ENCODE results near the gene NCAPG2. TPM values are rescaled to one million over a fixed set of nuclear protein-coding genes. Genes with fewer than 3 reads are reported as not detected.

The NCAPG2 gene
- total RNA-seq, 1 experiment from 2014 or later = 99.2 TPM

GRCh38 chr7:158723266-158723665 lies 18.7 kb upstream of the NCAPG2 start (continued):
- TF ChIP-seq NR2C2 (CRISPR knock-in tag; IDR thresholded peaks at IDR 0.05) (no peak), TEAD1 (CRISPR knock-in tag; IDR thresholded peaks at IDR 0.05) (no peak)
- TF ChIP-seq, protein P1, sequence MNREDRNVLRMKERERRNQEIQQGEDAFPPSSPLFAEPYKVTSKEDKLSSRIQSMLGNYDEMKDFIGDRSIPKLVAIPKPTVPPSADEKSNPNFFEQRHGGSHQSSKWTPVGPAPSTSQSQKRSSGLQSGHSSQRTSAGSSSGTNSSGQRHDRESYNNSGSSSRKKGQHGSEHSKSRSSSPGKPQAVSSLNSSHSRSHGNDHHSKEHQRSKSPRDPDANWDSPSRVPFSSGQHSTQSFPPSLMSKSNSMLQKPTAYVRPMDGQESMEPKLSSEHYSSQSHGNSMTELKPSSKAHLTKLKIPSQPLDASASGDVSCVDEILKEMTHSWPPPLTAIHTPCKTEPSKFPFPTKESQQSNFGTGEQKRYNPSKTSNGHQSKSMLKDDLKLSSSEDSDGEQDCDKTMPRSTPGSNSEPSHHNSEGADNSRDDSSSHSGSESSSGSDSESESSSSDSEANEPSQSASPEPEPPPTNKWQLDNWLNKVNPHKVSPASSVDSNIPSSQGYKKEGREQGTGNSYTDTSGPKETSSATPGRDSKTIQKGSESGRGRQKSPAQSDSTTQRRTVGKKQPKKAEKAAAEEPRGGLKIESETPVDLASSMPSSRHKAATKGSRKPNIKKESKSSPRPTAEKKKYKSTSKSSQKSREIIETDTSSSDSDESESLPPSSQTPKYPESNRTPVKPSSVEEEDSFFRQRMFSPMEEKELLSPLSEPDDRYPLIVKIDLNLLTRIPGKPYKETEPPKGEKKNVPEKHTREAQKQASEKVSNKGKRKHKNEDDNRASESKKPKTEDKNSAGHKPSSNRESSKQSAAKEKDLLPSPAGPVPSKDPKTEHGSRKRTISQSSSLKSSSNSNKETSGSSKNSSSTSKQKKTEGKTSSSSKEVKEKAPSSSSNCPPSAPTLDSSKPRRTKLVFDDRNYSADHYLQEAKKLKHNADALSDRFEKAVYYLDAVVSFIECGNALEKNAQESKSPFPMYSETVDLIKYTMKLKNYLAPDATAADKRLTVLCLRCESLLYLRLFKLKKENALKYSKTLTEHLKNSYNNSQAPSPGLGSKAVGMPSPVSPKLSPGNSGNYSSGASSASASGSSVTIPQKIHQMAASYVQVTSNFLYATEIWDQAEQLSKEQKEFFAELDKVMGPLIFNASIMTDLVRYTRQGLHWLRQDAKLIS (CRISPR knock-in tag; IDR thresholded peaks at IDR 0.05; ENCODE audit: borderline replicate concordance) = no peak

DNA sequence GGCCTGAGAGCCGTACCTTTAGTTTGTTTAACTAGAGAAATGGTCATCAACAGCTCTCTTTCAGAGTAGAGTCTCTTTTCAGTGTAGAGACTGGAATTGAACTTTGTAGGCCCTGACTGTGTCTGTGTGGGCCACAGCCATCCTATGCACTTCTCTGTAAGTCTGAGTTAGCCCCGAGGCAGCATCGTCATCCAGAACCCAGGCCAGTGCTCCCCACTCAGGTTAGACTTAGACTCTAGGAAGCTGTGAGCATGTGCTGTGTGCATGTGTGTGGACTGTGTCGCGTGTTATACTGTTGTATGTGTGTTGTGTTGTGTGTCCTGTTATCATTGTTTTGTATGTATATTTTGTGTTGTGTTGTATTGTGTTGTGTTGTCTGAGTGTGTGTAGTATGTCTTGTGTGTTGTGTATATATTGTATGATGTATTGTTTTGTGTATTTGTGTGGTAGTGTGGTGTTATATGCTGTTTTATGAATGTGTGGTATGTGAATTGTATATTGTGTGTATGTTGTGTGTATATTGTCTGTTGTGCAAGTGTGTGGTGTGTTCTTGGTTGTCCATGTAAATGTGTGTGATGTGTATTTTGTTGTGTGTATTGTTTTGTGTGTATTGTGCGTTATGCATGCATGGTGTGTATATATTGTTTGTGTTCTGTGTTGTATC lies 18.1 kb upstream of the NCAPG2 start:
- TF ChIP-seq, protein P2, sequence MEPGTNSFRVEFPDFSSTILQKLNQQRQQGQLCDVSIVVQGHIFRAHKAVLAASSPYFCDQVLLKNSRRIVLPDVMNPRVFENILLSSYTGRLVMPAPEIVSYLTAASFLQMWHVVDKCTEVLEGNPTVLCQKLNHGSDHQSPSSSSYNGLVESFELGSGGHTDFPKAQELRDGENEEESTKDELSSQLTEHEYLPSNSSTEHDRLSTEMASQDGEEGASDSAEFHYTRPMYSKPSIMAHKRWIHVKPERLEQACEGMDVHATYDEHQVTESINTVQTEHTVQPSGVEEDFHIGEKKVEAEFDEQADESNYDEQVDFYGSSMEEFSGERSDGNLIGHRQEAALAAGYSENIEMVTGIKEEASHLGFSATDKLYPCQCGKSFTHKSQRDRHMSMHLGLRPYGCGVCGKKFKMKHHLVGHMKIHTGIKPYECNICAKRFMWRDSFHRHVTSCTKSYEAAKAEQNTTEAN (CRISPR knock-in tag; IDR thresholded peaks at IDR 0.05) = no peak
- TF ChIP-seq GTF2I (CRISPR knock-in tag; conservative IDR thresholded peaks at IDR 0.05) = no peak
- TF ChIP-seq ESRRA (CRISPR knock-in tag; IDR thresholded peaks at IDR 0.05; ENCODE audit: borderline replicate concordance) = no peak
- TF ChIP-seq ZBTB21 (CRISPR knock-in tag; IDR thresholded peaks at IDR 0.05; ENCODE audit: borderline replicate concordance) = no peak
- TF ChIP-seq E2F5 (CRISPR knock-in tag; IDR thresholded peaks at IDR 0.05) = no peak
- TF ChIP-seq NR3C1 (CRISPR knock-in tag; conservative IDR thresholded peaks at IDR 0.05; ENCODE audit: low read depth) = no peak
- no peak for TF ChIP-seq NFE2L1 (CRISPR knock-in tag; IDR thresholded peaks at IDR 0.05)
- no peak for TF ChIP-seq ZNF281 (CRISPR knock-in tag; IDR thresholded peaks at IDR 0.05)
- TF ChIP-seq USF2 (CRISPR knock-in tag; IDR thresholded peaks at IDR 0.05) = no peak
- TF ChIP-seq, protein P3, sequence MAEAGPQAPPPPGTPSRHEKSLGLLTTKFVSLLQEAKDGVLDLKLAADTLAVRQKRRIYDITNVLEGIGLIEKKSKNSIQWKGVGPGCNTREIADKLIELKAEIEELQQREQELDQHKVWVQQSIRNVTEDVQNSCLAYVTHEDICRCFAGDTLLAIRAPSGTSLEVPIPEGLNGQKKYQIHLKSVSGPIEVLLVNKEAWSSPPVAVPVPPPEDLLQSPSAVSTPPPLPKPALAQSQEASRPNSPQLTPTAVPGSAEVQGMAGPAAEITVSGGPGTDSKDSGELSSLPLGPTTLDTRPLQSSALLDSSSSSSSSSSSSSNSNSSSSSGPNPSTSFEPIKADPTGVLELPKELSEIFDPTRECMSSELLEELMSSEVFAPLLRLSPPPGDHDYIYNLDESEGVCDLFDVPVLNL (CRISPR knock-in tag; IDR thresholded peaks at IDR 0.05; ENCODE audit: borderline replicate concordance, low read depth) = no peak
- TF ChIP-seq SMAD4 (CRISPR knock-in tag; IDR thresholded peaks at IDR 0.05) = no peak
- H3K4me1 Mint-ChIP-seq = no peaks in the 10 kb centered on the region; the same call in 1 of the 2 replicates
- H3K27ac Mint-ChIP-seq = no peak overlapping the region
- CTCF ChIA-PET = no interaction called here
- DNase-seq (ENCODE audit: low spot score) = no peak
- H3K4me3 Mint-ChIP-seq = no peak overlapping the region
- POLR2A ChIA-PET = no interaction called here
- no peak for ATAC-seq
- peaks cover 8% of the 10 kb centered on the region for H3K27me3 Mint-ChIP-seq (ENCODE audit: low read depth)
- H3K9me3 Mint-ChIP-seq = 0 out of 2 replicates have a peak, but pooled peaks cover 3% of the 10 kb centered on the region
- H3K36me3 Mint-ChIP-seq = no peaks in the 10 kb centered on the region

Data from WTC11 (cell line).